ENCODE data around the gene TMEM238. TPM values are rescaled to one million over a fixed set of nuclear protein-coding genes. Genes with fewer than 3 reads are reported as not detected.

TMEM238 gene
- total RNA-seq, 1 donor from 2014 or later: not detected

GRCh38 chr19:55384920-55385723 lies 1.0 kb upstream of the TMEM238 start:
- Histone ChIP-seq H3K36me3 (peaks cover 25 to 27% of the 10 kb centered on the region in 2 donors), H3K27me3 (no peaks in the 10 kb centered on the region), H3K27ac (peak overlapping the region; percentile 92 to 93), H3K9me3 (no peaks in the 10 kb centered on the region), H3K4me3 (peak overlapping the region; percentile 68 to 91), H3K4me1 (peaks cover 11 to 39% of the 10 kb centered on the region in 2 donors)
- intact Hi-C loops (cut with DNase I): loop anchor here (1.0 to 10.0 kb wide), 7 partner anchors 46 to 262 kb away; partner anchors contain the start of genes CCDC106, HSPBP1, ISOC2 and KMT5C
- no peak for TF ChIP-seq CTCF (IDR thresholded peaks at IDR 0.05)
- peak; percentile 89 to 98 for DNase-seq (ENCODE audit: low spot score in 2 of 2)

- intact Hi-C loops (cut with DNase I): loop anchor here (2.0 to 10.0 kb wide), 3 partner anchors 77 to 201 kb away; partner anchors contain the start of genes ISOC2 and ZNF579
- TF ChIP-seq CTCF (IDR thresholded peaks at IDR 0.05): peak in 2 of 3 experiments; percentile 17 to 27
- Histone ChIP-seq H3K4me1 (peaks cover 11 to 35% of the 10 kb centered on the region in 2 donors), H3K27ac (peak overlapping the region; percentile 42 to 92), H3K4me3 (peak overlapping the region; percentile 48 to 68), H3K27me3 (no peaks in the 10 kb centered on the region), H3K36me3 (peaks cover 12 to 15% of the 10 kb centered on the region in 2 donors), H3K9me3 (no peaks in the 10 kb centered on the region)
- peak in 1 of 2 donors; percentile 78 for DNase-seq (ENCODE audit: low spot score in 2 of 2)
These were observed 587 bp downstream of the TMEM238 start for GRCh38 chr19:55383279-55384130.

- DNase-seq (ENCODE audit: low spot score in 2 of 2): no peak
- intact Hi-C loops (cut with DNase I): loop anchor here (10.0 kb wide), 1 partner anchor 202 kb away; the partner anchor contains the start of gene ZNF579
These were observed 1.5 kb downstream of the TMEM238 start for GRCh38 chr19:55382522-55383054.

GRCh38 chr19:55382013-55382412 lies 2.1 kb downstream of the TMEM238 start:
- intact Hi-C loops (cut with DNase I): loop anchor here (10.0 kb wide), 1 partner anchor 203 kb away; the partner anchor contains the start of gene ZNF579
- DNase-seq (ENCODE audit: low spot score in 2 of 2): no peak

More at GRCh38 chr19:55382522-55383054, 1.5 kb downstream of the TMEM238 start:
- H3K9me3 ChIP-seq: no peaks in the 10 kb centered on the region
- H3K27ac ChIP-seq: no peak overlapping the region
- peaks cover 4 to 26% of the 10 kb centered on the region in 2 donors for H3K4me1 ChIP-seq
- TF ChIP-seq CTCF (IDR thresholded peaks at IDR 0.05): no peak
- no peaks in the 10 kb centered on the region for H3K27me3 ChIP-seq
- H3K4me3 ChIP-seq: no peak overlapping the region
- peaks cover 3 to 6% of the 10 kb centered on the region in 2 donors for H3K36me3 ChIP-seq

More at GRCh38 chr19:55382013-55382412, 2.1 kb downstream of the TMEM238 start:
- H3K9me3 ChIP-seq: no peaks in the 10 kb centered on the region
- H3K4me1 ChIP-seq: peaks cover 0 to 20% of the 10 kb centered on the region in 2 donors
- no peaks in the 10 kb centered on the region for H3K27me3 ChIP-seq
- H3K27ac ChIP-seq: no peak overlapping the region
- no peak overlapping the region for H3K4me3 ChIP-seq
- no peak for TF ChIP-seq CTCF (IDR thresholded peaks at IDR 0.05)
- no peaks in the 10 kb centered on the region for H3K36me3 ChIP-seq

Measured in ascending aorta (tissue), 2 donors.